Common myeloid progenitor, CD34-positive (primary cell): ENCODE data around the gene MYO1H.
A peak's percentile ranks its signal among the peaks of the same experiment; 100 is the strongest.

ENCODE experiments used
- CTCF ChIA-PET: fragments of 350-600 bp; sonication (Branson Sonifier 250); formaldehyde crosslinking; loops from one replicate; lab custom pipeline; 2021; ENCODE audit warnings: antibody characterized with exemption; lab: Charles Lee
- POLR2A ChIA-PET: fragments of 350-600 bp; sonication (Branson Sonifier 250); formaldehyde crosslinking; loops from one replicate; lab custom pipeline; 2021; ENCODE audit warnings: antibody characterized with exemption; lab: Charles Lee
- DNase-seq, 3 donors: peaks; one replicate each; pipeline versions ENCODE4 v3.0.0 to v3.0.0-alpha.2; 2013
- H3K27ac ChIP-seq, 2 experiments: 1 replicate in 1 of 2; 2 replicates in 1 of 2; pipeline ENCODE4 v1.7.0; 2013; ENCODE audit warnings: inconsistent platforms in 2 of 2, low read length in 2 of 2, mild to moderate bottlenecking in 2 of 2, low read depth in 1 of 2, moderate library complexity in 1 of 2; ENCODE audit not compliant: severe bottlenecking in 2 of 2, insufficient read depth in 1 of 2, poor library complexity in 1 of 2
- H3K27me3 ChIP-seq, 5 experiments: replicated peaks in 2 of 5; 1 replicate in 3 of 5; 2 replicates in 2 of 5; pipeline versions ENCODE4 v1.6.1 to v1.7.0; 2013; ENCODE audit warnings: low read length in 4 of 5, mild to moderate bottlenecking in 2 of 5, moderate library complexity in 2 of 5, inconsistent platforms in 1 of 5; ENCODE audit not compliant: insufficient read depth in 5 of 5, control insufficient read depth in 4 of 5
- H3K36me3 ChIP-seq, 4 experiments: 1 replicate in 2 of 4; 2 replicates in 2 of 4; pipeline versions ENCODE4 v1.6.1 to v1.7.0; 2013; ENCODE audit warnings: low read length in 3 of 4, control low read depth in 1 of 4, mild to moderate bottlenecking in 1 of 4; ENCODE audit not compliant: control insufficient read depth in 4 of 4, insufficient read depth in 4 of 4
- H3K4me1 ChIP-seq, 4 experiments: 1 replicate in 3 of 4; 2 replicates in 1 of 4; pipeline versions ENCODE4 v1.6.1 to v1.7.1; 2013; ENCODE audit warnings: low read length in 3 of 4, mild to moderate bottlenecking in 3 of 4, control low read depth in 1 of 4, inconsistent platforms in 1 of 4, moderate library complexity in 1 of 4; ENCODE audit not compliant: control insufficient read depth in 4 of 4, insufficient read depth in 4 of 4; ENCODE audit errors: control extremely low read depth in 1 of 4
- H3K4me3 ChIP-seq, 7 experiments: 1 replicate in 4 of 7; 2 replicates in 3 of 7; pipeline versions ENCODE4 v1.5.1 to v1.7.0; 2013; ENCODE audit warnings: mild to moderate bottlenecking in 7 of 7, low read length in 6 of 7, moderate library complexity in 6 of 7, inconsistent platforms in 2 of 7, low read depth in 2 of 7, control low read depth in 1 of 7; ENCODE audit not compliant: insufficient read depth in 4 of 7, control insufficient read depth in 1 of 7; ENCODE audit errors: extremely low read depth in 1 of 7
- H3K9me3 ChIP-seq, 5 experiments: 1 replicate in 4 of 5; 2 replicates in 1 of 5; pipeline versions ENCODE4 v1.6.1 to v1.7.1; 2013; ENCODE audit warnings: low read length in 4 of 5, mild to moderate bottlenecking in 2 of 5, inconsistent platforms in 1 of 5, low read depth in 1 of 5, moderate library complexity in 1 of 5; ENCODE audit not compliant: control insufficient read depth in 4 of 5, insufficient read depth in 2 of 5; ENCODE audit errors: control extremely low read depth in 1 of 5
- WGBS: methylation state at CpG from one replicate; pipeline ENCODE4 v1.1.5; 2013; ENCODE audit not compliant: insufficient coverage; 5-methylcytosine and 5-hydroxymethylcytosine counted together

MYO1H gene

GRCh38 chr12:109461049-109461845, 113.5 kb downstream of the MYO1H start:
- Histone ChIP-seq H3K27ac (peak overlapping the region in 1 of 2 experiments; percentile 63), H3K4me1 (peaks cover 3 to 32% (median 26%) of the 10 kb centered on the region in 4 experiments), H3K36me3 (peaks cover 3 to 53% (median 26%) of the 10 kb centered on the region in 4 experiments), H3K4me3 (peak overlapping the region in 1 of 7 experiments; percentile 8), H3K27me3 (no peaks in the 10 kb centered on the region), H3K9me3 (no peaks in the 10 kb centered on the region)
- POLR2A ChIA-PET: no interaction called here
- DNase-seq: peak; percentile 6 to 59 (median 46)
- 63% methylated on average over 5 of the region's 8 CpGs for WGBS
- CTCF ChIA-PET: interaction anchor here (0.8 to 2.2 kb wide), 4 partner anchors 11 to 33 kb away, joined by 3 to 7 read pairs (median 4); no protein-coding TSS in a partner anchor

GRCh38 chr12:109461846-109462756, 114.4 kb downstream of the MYO1H start:
- no peaks in the 10 kb centered on the region for H3K27me3 ChIP-seq
- ChIA-PET CTCF (interaction anchor here (0.8 to 2.2 kb wide), 7 partner anchors 12 to 34 kb away, joined by 3 to 7 read pairs (median 3); partner anchors contain the start of genes KCTD10 and UBE3B), POLR2A (interaction anchor here (0.8 kb wide), 1 partner anchor 15 kb away, joined by 3 read pairs; the partner anchor contains the start of genes KCTD10 and UBE3B)
- peaks cover 0 to 55% (median 26%) of the 10 kb centered on the region in 4 experiments for H3K36me3 ChIP-seq
- peak overlapping the region in 1 of 2 experiments; percentile 63 for H3K27ac ChIP-seq
- no peak overlapping the region for H3K4me3 ChIP-seq
- peaks cover 3 to 32% (median 26%) of the 10 kb centered on the region in 4 experiments for H3K4me1 ChIP-seq
- no peaks in the 10 kb centered on the region for H3K9me3 ChIP-seq
- 97% methylated on average over 9 of the region's 13 CpGs for WGBS
- no peak for DNase-seq

GRCh38 chr12:109462868-109463692, 115.4 kb downstream of the MYO1H start:
- H3K27me3 ChIP-seq: no peaks in the 10 kb centered on the region
- H3K4me3 ChIP-seq: no peak overlapping the region
- peak overlapping the region in 1 of 2 experiments; percentile 47 for H3K27ac ChIP-seq
- peaks cover 3 to 32% (median 26%) of the 10 kb centered on the region in 4 experiments for H3K4me1 ChIP-seq
- ChIA-PET CTCF (interaction anchor here (1.3 to 1.8 kb wide), 3 partner anchors 12 to 14 kb away, joined by 3 to 5 read pairs (median 3); partner anchors contain the start of genes KCTD10 and UBE3B), POLR2A (interaction anchor here (0.8 kb wide), 1 partner anchor 14 kb away, joined by 3 read pairs; the partner anchor contains the start of genes KCTD10 and UBE3B)
- peaks cover 0 to 53% (median 24%) of the 10 kb centered on the region in 4 experiments for H3K36me3 ChIP-seq
- 25% methylated on average over 14 of the region's 14 CpGs for WGBS
- DNase-seq: peak; percentile 6 to 23 (median 13)
- H3K9me3 ChIP-seq: no peaks in the 10 kb centered on the region

- no peaks in the 10 kb centered on the region for H3K9me3 ChIP-seq
- ChIA-PET POLR2A (no interaction called here), CTCF (interaction anchor here (1.3 to 1.8 kb wide), 4 partner anchors 10 to 14 kb away, joined by 3 to 5 read pairs (median 3); partner anchors contain the start of genes KCTD10 and UBE3B)
- 100% methylated on average over 3 of the region's 5 CpGs for WGBS
- H3K36me3 ChIP-seq: peaks cover 0 to 53% (median 27%) of the 10 kb centered on the region in 4 experiments
- H3K4me3 ChIP-seq: no peak overlapping the region
- H3K27ac ChIP-seq: no peak overlapping the region
- H3K4me1 ChIP-seq: peaks cover 3 to 32% (median 26%) of the 10 kb centered on the region in 4 experiments
- H3K27me3 ChIP-seq: no peaks in the 10 kb centered on the region
- DNase-seq: no peak
These were observed 116.1 kb downstream of the MYO1H start for GRCh38 chr12:109463756-109464155.

- peaks cover 3 to 57% (median 32%) of the 10 kb centered on the region in 4 experiments for H3K36me3 ChIP-seq
- CTCF ChIA-PET: interaction anchor here (1.0 to 1.6 kb wide), 2 partner anchors 9 to 11 kb away, joined by 3 to 4 read pairs; no protein-coding TSS in a partner anchor
These were observed 117.1 kb downstream of the MYO1H start for GRCh38 chr12:109464642-109465351.

More at GRCh38 chr12:109464642-109465351, 117.1 kb downstream of the MYO1H start:
- Histone ChIP-seq H3K27me3 (no peaks in the 10 kb centered on the region), H3K9me3 (no peaks in the 10 kb centered on the region), H3K27ac (no peak overlapping the region), H3K4me3 (no peak overlapping the region), H3K4me1 (peaks cover 3 to 32% (median 26%) of the 10 kb centered on the region in 4 experiments)
- no peak for DNase-seq
- POLR2A ChIA-PET: no interaction called here
- 94% methylated on average over 14 of the region's 14 CpGs for WGBS
